ENCODE measurements around the gene SPANXA2.
"Not testable (repeated sequence)": the region's sequence is repeated elsewhere in the genome, so short reads cannot be mapped to it uniquely, and the experiment has no call there.

SPANXA2 gene, protein sequence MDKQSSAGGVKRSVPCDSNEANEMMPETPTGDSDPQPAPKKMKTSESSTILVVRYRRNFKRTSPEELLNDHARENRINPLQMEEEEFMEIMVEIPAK

DNA sequence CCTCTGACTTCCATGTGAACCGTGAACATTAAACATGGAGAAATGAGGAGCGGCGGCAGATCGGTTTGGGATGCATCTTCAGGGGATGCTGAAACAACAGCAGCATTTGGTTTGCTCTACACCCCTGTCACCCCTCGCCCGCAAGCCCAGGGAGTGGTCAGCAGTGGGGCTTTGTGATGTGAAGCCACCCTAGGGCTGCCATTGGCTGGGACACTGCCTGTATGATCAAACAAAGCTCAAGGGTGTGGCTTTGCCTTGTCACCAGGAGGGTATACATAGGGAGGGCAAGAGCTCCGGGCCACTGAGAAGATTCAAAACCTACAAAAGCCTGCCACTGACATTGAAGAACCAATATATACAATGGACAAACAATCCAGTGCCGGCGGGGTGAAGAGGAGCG, at the start of gene SPANXA2:
Gene SPANXA2 (plus strand): TSS at position 301 of the 400 bp plus-strand sequence. CDS start 60 bp downstream, at position 361.
- not testable (repeated sequence) for DNase-seq (ENCODE audit: low spot score)

DNA sequence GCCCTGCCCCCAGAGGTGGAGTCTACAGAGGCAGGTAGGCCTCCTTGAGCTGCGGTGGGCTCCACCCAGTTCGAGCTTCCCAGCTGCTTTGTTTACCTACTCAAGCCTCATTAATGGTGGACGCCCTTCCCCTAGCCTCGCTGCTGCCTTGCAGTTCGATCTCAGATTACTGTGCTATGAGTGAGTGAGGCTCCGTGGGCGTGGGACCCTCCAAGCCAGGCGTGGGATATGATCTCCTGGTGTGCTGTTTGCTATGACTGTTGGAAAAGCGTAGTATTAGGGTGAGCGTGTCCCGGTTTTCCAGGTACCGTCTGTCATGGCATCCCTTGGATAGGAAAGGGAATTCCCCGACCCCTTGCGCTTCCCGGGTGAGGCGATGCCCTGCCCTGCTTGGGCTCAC, 47.0 kb upstream of the SPANXA2 start:
- DNase-seq (ENCODE audit: low spot score): not testable (repeated sequence)

DNA sequence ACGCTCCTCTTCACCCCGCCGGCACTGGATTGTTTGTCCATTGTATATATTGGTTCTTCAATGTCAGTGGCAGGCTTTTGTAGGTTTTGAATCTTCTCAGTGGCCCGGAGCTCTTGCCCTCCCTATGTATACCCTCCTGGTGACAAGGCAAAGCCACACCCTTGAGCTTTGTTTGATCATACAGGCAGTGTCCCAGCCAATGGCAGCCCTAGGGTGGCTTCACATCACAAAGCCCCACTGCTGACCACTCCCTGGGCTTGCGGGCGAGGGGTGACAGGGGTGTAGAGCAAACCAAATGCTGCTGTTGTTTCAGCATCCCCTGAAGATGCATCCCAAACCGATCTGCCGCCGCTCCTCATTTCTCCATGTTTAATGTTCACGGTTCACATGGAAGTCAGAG, 4.9 kb upstream of the SPANXA2 start, which contains the start of gene SPANXA1:
Gene SPANXA1 (minus strand): TSS at position 101 of the 400 bp plus-strand sequence. CDS start 60 bp downstream, at position 41.
- DNase-seq (ENCODE audit: low spot score): not testable (repeated sequence)

DNA sequence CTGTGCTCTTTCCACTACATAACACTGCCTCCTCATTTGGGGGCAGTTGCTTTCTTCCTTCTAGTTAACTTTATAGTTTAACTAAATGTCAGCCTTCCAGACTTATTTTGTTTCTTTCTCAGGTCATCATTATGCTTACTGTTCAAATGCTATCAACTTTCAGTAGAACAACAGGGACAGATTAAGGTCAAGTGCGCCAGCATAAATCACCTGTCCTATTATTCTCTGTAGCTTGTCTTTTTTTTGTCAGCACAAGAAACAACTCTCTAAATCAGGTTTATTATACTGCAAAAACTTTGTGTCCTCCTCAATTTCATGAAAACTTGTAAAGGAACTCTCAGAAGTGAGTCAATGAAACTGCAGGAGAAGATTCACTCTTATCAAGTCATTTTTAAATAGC, 19.6 kb downstream of the SPANXA2 start:
- DNase-seq (ENCODE audit: low spot score): no peak
- TF ChIP-seq, protein P1, sequence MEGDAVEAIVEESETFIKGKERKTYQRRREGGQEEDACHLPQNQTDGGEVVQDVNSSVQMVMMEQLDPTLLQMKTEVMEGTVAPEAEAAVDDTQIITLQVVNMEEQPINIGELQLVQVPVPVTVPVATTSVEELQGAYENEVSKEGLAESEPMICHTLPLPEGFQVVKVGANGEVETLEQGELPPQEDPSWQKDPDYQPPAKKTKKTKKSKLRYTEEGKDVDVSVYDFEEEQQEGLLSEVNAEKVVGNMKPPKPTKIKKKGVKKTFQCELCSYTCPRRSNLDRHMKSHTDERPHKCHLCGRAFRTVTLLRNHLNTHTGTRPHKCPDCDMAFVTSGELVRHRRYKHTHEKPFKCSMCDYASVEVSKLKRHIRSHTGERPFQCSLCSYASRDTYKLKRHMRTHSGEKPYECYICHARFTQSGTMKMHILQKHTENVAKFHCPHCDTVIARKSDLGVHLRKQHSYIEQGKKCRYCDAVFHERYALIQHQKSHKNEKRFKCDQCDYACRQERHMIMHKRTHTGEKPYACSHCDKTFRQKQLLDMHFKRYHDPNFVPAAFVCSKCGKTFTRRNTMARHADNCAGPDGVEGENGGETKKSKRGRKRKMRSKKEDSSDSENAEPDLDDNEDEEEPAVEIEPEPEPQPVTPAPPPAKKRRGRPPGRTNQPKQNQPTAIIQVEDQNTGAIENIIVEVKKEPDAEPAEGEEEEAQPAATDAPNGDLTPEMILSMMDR (IDR thresholded peaks at IDR 0.05; ENCODE audit: extremely low read depth, missing control alignments): no peak

DNA sequence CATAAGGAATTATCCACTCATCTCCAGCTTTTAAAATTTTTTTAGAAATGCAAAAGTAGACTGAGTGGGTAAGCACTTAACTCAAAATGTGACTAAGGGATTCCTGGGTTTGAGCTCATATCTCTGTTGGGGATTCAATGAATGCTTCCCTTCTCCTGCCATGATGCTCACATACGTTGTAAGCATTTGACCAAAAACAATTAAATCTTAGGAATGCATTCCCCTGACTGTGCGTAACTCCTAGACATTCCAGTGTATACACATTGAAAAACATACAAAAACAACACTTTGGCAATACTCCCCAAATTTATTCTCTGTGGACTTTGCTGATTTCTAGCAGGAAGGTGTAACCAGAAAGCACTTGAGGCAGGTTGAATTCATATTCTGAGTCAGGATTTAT, 29.8 kb downstream of the SPANXA2 start:
- TF ChIP-seq, protein P1 (IDR thresholded peaks at IDR 0.05; ENCODE audit: extremely low read depth, missing control alignments): no peak
- no peak for DNase-seq (ENCODE audit: low spot score)

DNA sequence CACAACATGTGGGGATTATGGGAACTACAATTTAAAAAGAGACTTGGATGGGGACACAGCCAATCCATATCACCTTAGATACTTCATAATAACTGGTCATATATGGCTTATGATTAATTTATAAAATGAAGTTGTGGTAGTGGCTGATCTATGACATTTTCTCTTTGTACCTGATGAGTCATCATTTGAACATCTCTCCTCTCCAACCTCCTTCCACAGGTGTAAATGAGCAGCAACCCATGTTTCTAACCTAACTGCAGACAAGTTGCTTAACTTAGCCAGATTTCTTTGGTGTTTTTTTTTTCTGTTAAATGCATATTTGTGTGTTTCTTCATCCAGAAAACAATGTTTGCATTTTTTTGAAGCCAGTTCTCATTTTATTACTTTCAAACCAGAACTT, 42.6 kb downstream of the SPANXA2 start:
- DNase-seq (ENCODE audit: low spot score): no peak
- TF ChIP-seq, protein P1 (IDR thresholded peaks at IDR 0.05; ENCODE audit: extremely low read depth, missing control alignments): no peak

DNA sequence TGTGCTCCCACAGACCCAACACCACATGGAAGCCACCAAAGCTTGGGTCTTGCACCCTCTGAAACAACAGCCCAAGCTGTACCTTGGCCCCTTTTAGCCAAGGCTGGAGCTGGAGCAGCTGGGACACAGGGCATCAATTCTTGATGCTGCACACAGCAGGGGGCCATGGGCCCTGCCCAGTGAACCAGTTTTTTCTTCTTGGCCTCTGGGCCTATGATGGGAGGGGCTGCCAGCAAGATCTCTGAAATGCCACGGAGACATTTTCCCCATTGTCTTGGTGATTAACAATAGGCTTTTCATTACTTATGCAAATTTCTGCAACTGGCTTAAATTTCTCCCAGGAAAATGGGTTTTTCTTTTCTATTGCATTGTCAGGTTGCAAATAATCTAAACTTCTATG, 49.0 kb downstream of the SPANXA2 start:
- TF ChIP-seq, protein P1 (IDR thresholded peaks at IDR 0.05; ENCODE audit: extremely low read depth, missing control alignments): no peak
- DNase-seq (ENCODE audit: low spot score): no peak

All from GM20000 (cell line).